ENCODE measurements around the gene KLHDC8A. TPM values are rescaled to one million over a fixed set of nuclear protein-coding genes. Genes with fewer than 3 reads are reported as not detected.

Gene KLHDC8A
- total RNA-seq, 2 donors from 2014 or later: not detected

GRCh38 chr1:205343431-205344065 is 13.2 kb downstream of the KLHDC8A start:
- H3K27me3 ChIP-seq (replicated peaks; ENCODE audit: insufficient read depth): peaks cover 13% of the 10 kb centered on the region
- peaks cover 12 to 13% of the 10 kb centered on the region in 2 donors for H3K4me1 ChIP-seq (ENCODE audit: control insufficient read depth in 1 of 2, low read depth in 2 of 2)
- TF ChIP-seq CTCF (IDR thresholded peaks at IDR 0.05): no peak
- no peaks in the 10 kb centered on the region for H3K9me3 ChIP-seq
- H3K27ac ChIP-seq: no peak overlapping the region
- ATAC-seq (ENCODE audit: insufficient number of reproducible peaks, low FRiP score, low read depth) (no peak), DNase-seq (ENCODE audit: low spot score) (no peak)
- H3K36me3 ChIP-seq: no peaks in the 10 kb centered on the region
- H3K4me3 ChIP-seq: peak overlapping the region; percentile 65

GRCh38 chr1:205342986-205343385 is 13.7 kb downstream of the KLHDC8A start:
- no peak for ATAC-seq (ENCODE audit: insufficient number of reproducible peaks, low FRiP score, low read depth)
- Histone ChIP-seq H3K27me3 (replicated peaks; ENCODE audit: insufficient read depth) (peaks cover 13% of the 10 kb centered on the region), H3K4me3 (no peak overlapping the region)

GRCh38 chr1:205340676-205341075 is 16.0 kb downstream of the KLHDC8A start:
- Histone ChIP-seq H3K4me1 (ENCODE audit: control insufficient read depth in 1 of 2, low read depth in 2 of 2) (peaks cover 12 to 13% of the 10 kb centered on the region in 2 donors), H3K9me3 (no peaks in the 10 kb centered on the region), H3K36me3 (no peaks in the 10 kb centered on the region), H3K27me3 (replicated peaks; ENCODE audit: insufficient read depth) (peaks cover 13% of the 10 kb centered on the region), H3K4me3 (no peak overlapping the region), H3K27ac (no peak overlapping the region)
- ATAC-seq (ENCODE audit: insufficient number of reproducible peaks, low FRiP score, low read depth) (no peak), DNase-seq (ENCODE audit: low spot score) (no peak)
- TF ChIP-seq CTCF (IDR thresholded peaks at IDR 0.05): no peak

More at GRCh38 chr1:205342986-205343385, 13.7 kb downstream of the KLHDC8A start:
- Histone ChIP-seq H3K27ac (no peak overlapping the region), H3K9me3 (no peaks in the 10 kb centered on the region), H3K4me1 (ENCODE audit: control insufficient read depth in 1 of 2, low read depth in 2 of 2) (peaks cover 12 to 13% of the 10 kb centered on the region in 2 donors), H3K36me3 (no peaks in the 10 kb centered on the region)
- no peak for TF ChIP-seq CTCF (IDR thresholded peaks at IDR 0.05)
- DNase-seq (ENCODE audit: low spot score): no peak

- H3K9me3 ChIP-seq: no peaks in the 10 kb centered on the region
- no peak overlapping the region for H3K27ac ChIP-seq
- peaks cover 13% of the 10 kb centered on the region for H3K27me3 ChIP-seq (replicated peaks; ENCODE audit: insufficient read depth)
- no peak for DNase-seq (ENCODE audit: low spot score)
- no peak overlapping the region for H3K4me3 ChIP-seq
- no peak for TF ChIP-seq CTCF (IDR thresholded peaks at IDR 0.05)
- ATAC-seq (ENCODE audit: insufficient number of reproducible peaks, low FRiP score, low read depth): no peak
- no peaks in the 10 kb centered on the region for H3K36me3 ChIP-seq
- peaks cover 12 to 13% of the 10 kb centered on the region in 2 donors for H3K4me1 ChIP-seq (ENCODE audit: control insufficient read depth in 1 of 2, low read depth in 2 of 2)
These were observed 17.0 kb downstream of the KLHDC8A start for GRCh38 chr1:205339717-205340116.

- H3K27me3 ChIP-seq (replicated peaks; ENCODE audit: insufficient read depth): peaks cover 9% of the 10 kb centered on the region
- H3K9me3 ChIP-seq: no peaks in the 10 kb centered on the region
- TF ChIP-seq CTCF (IDR thresholded peaks at IDR 0.05): no peak
- H3K4me1 ChIP-seq (ENCODE audit: control insufficient read depth in 1 of 2, low read depth in 2 of 2): peaks cover 10 to 11% of the 10 kb centered on the region in 2 donors
- H3K4me3 ChIP-seq: no peak overlapping the region
- no peak overlapping the region for H3K27ac ChIP-seq
- H3K36me3 ChIP-seq: no peaks in the 10 kb centered on the region
- DNase-seq (ENCODE audit: low spot score) (no peak), ATAC-seq (ENCODE audit: insufficient number of reproducible peaks, low FRiP score, low read depth) (no peak)
These were observed 17.5 kb downstream of the KLHDC8A start for GRCh38 chr1:205339197-205339702.
